ENCODE data around the gene PTAFR. TPM values are rescaled to one million over a fixed set of nuclear protein-coding genes. Genes with fewer than 3 reads are reported as not detected.

The PTAFR gene
- total and polyA plus RNA-seq, 2 of the 8 experiments (the other 6 are each of a cell fraction or from before 2014, with no cell fraction given) = 1.2 to 4.9 TPM

DNA sequence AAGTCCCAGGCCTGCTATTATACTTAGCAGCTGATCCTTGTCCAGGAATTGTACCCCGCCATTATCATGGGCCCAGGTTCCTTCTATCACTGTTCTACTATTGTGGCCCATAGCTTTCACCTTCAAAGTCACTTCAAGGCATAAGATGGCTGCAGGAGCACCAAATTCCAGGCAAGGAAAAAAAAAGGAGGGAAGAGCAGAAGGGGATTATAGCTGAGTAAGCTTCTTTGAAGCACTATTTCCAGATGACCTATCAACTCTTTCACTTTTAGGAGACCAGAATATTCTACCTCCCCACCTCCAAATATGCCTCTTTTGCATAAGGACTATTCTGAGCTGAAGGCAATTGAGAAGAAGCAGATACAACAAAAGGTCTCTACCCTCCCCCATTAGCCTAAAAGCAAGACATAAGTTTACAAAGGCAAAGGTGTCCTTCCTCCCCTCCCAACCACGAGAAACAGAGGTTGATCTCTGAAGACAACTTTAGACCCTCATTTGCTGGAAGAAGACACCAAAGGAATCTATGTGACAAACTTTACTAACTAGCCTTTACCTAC, 41.8 kb downstream of the PTAFR start:
- FAIRE-seq (no peak), DNase-seq (ENCODE audit: low read depth in 1 of 2, low spot score in 2 of 2) (no peak)
- Histone ChIP-seq H3K14ac (ENCODE audit: insufficient read length) (no peak overlapping the region), H3K56ac (replicated peaks; ENCODE audit: insufficient read length, low read depth, low read length) (no peak overlapping the region), H2BK15ac (ENCODE audit: low read length) (no peak overlapping the region), H3K9ac (replicated peaks in 1 of 4; ENCODE audit: extremely low read depth in 1 of 4, low read depth in 3 of 4, low read length in 3 of 4) (no peak overlapping the region), H2BK5ac (ENCODE audit: low read depth, low read length) (no peak overlapping the region), H4K5ac (ENCODE audit: insufficient read length, low read depth, low read length) (no peak overlapping the region), H2BK20ac (ENCODE audit: low read length) (no peak overlapping the region), H3K79me2 (ENCODE audit: control insufficient read depth in 1 of 2, insufficient read depth in 2 of 2, low read length in 2 of 2) (no peaks in the 10 kb centered on the region), H3K36me3 (ENCODE audit: control insufficient read depth in 2 of 4, insufficient read depth in 4 of 4, low read length in 3 of 4) (no peaks in the 10 kb centered on the region), H3K4me3 (ENCODE audit: extremely low read depth in 1 of 4, insufficient read depth in 2 of 4, low read depth in 3 of 4, low read length in 4 of 4) (no peak overlapping the region), H3K23ac (ENCODE audit: insufficient read length) (no peak overlapping the region), H2BK12ac (ENCODE audit: low read depth, low read length) (no peak overlapping the region), H4K91ac (replicated peaks; ENCODE audit: insufficient read length, low read length) (no peak overlapping the region), H3K27me3 (replicated peaks in 1 of 4; ENCODE audit: control insufficient read depth in 3 of 4, extremely low read depth in 1 of 4, insufficient read depth in 3 of 4, low read length in 3 of 4) (no peaks in the 10 kb centered on the region), H2AK5ac (ENCODE audit: low read depth, low read length) (no peak overlapping the region), H2BK120ac (replicated peaks; ENCODE audit: low read depth, low read length) (no peak overlapping the region), H3K27ac (ENCODE audit: low read depth, low read length) (no peak overlapping the region), H3K23me2 (ENCODE audit: low read depth, low read length) (no peaks in the 10 kb centered on the region), H3K18ac (ENCODE audit: extremely low read depth, low read length) (no peak overlapping the region), H3K9me3 (ENCODE audit: insufficient read depth in 2 of 2, low read depth in 1 of 2, low read length in 1 of 2) (no peaks in the 10 kb centered on the region), H4K8ac (ENCODE audit: extremely low read depth, insufficient read depth, low read length) (no peak overlapping the region), H3K4ac (replicated peaks; ENCODE audit: insufficient read length, low read depth, low read length) (no peak overlapping the region), H2AFZ (ENCODE audit: low read length) (no peak overlapping the region), H3K4me1 (replicated peaks in 1 of 4; ENCODE audit: control insufficient read depth in 3 of 4, insufficient read depth in 4 of 4, low read length in 3 of 4) (no peaks in the 10 kb centered on the region), H4K20me1 (replicated peaks in 1 of 2; ENCODE audit: control insufficient read depth in 1 of 2, insufficient read depth in 2 of 2, low read length in 2 of 2) (no peaks in the 10 kb centered on the region), H3K79me1 (ENCODE audit: low read depth, low read length) (no peaks in the 10 kb centered on the region), H3K4me2 (ENCODE audit: insufficient read depth in 1 of 2, low read depth in 2 of 2, low read length in 2 of 2) (no peak overlapping the region)
- POLR2A ChIA-PET (ENCODE audit: partially characterized antibody) = interaction anchor here (1.2 kb wide), 1 partner anchor 28 kb away, joined by 3 read pairs; no protein-coding TSS in a partner anchor
- TF ChIP-seq MAFK (IDR thresholded peaks at IDR 0.05; ENCODE audit: low read depth, low read length) (0 out of 2 replicates have a peak, but pooled peaks have one; percentile 9), BCL11A (IDR thresholded peaks at IDR 0.05; ENCODE audit: low read depth in 2 of 2, low read length in 2 of 2) (no peak), YY1 (IDR thresholded peaks at IDR 0.05; ENCODE audit: low read depth, low read length) (no peak)
- TF ChIP-seq, protein P1, sequence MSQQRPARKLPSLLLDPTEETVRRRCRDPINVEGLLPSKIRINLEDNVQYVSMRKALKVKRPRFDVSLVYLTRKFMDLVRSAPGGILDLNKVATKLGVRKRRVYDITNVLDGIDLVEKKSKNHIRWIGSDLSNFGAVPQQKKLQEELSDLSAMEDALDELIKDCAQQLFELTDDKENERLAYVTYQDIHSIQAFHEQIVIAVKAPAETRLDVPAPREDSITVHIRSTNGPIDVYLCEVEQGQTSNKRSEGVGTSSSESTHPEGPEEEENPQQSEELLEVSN (IDR thresholded peaks at IDR 0.05) = peak; percentile 67; the same call in 1 of the 2 replicates
- CTCF ChIA-PET (ENCODE audit: partially characterized antibody) = interaction anchor here (1.0 kb wide), 1 partner anchor 9 kb away, joined by 3 read pairs; no protein-coding TSS in a partner anchor
- WGBS, 2 experiments (ENCODE audit: extremely low coverage in 1 of 2, insufficient coverage in 1 of 2, insufficient read length in 1 of 2, insufficient replicate concordance in 2 of 2, low coverage in 1 of 2, low lambda C conversion rate in 2 of 2, missing lambda C conversion rate in 1 of 2) = 91% methylated on average over 2 of the region's 2 CpGs; no CpG with 5 or more reads in 1 of the 2 experiments
